ENCODE measurements around the gene WDR82.

WDR82 gene

GRCh38 chr3:52222319-52223221, 55.9 kb downstream of the WDR82 start:
- DNase-seq (ENCODE audit: extremely low read depth, low read depth) = no peak
- TF ChIP-seq, protein P1, sequence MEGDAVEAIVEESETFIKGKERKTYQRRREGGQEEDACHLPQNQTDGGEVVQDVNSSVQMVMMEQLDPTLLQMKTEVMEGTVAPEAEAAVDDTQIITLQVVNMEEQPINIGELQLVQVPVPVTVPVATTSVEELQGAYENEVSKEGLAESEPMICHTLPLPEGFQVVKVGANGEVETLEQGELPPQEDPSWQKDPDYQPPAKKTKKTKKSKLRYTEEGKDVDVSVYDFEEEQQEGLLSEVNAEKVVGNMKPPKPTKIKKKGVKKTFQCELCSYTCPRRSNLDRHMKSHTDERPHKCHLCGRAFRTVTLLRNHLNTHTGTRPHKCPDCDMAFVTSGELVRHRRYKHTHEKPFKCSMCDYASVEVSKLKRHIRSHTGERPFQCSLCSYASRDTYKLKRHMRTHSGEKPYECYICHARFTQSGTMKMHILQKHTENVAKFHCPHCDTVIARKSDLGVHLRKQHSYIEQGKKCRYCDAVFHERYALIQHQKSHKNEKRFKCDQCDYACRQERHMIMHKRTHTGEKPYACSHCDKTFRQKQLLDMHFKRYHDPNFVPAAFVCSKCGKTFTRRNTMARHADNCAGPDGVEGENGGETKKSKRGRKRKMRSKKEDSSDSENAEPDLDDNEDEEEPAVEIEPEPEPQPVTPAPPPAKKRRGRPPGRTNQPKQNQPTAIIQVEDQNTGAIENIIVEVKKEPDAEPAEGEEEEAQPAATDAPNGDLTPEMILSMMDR (IDR thresholded peaks at IDR 0.05; ENCODE audit: low read depth, low read length) = no peak

GRCh38 chr3:52221563-52222318, 56.7 kb downstream of the WDR82 start:
- no peak for DNase-seq (ENCODE audit: extremely low read depth, low read depth)
- TF ChIP-seq, protein P1 (IDR thresholded peaks at IDR 0.05; ENCODE audit: low read depth, low read length) = no peak

- TF ChIP-seq, protein P1 (IDR thresholded peaks at IDR 0.05; ENCODE audit: low read depth, low read length) = no peak
- DNase-seq (ENCODE audit: extremely low read depth, low read depth) = no peak
These were observed 57.3 kb downstream of the WDR82 start for GRCh38 chr3:52221141-52221562.

DNA sequence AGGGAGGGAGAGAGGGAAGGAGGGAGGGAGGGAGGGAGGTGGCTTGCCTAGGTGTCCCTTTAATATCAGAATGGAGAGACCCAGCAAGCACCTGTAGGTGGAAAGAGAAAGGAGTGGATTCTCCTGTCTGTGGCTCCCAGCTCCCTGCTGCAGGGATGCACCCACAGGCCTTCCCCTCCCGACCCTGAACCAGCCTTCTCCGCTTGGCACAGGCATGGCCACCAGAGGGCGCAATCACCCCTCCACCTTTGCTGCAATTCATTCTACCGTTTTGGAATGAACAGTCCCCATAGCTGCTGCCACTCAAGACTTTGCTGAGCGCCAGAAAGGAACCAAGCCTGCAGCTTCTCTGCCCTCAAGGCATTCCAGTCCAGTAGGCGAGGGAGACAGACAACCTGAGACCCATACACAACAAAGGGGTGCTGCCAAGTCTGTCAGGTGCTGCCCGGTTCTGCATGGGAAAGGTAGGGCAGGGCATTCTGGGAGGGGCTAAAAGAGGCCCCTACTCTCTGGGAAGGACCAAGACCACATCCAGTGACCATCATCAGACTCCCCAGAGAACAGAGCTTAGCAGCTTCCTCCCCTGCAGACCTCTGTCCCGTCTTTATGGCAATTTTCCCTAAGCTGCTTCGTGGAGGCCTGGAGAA, 57.9 kb downstream of the WDR82 start:
- TF ChIP-seq, protein P1 (IDR thresholded peaks at IDR 0.05; ENCODE audit: low read depth, low read length) = peak; percentile 96
- DNase-seq (ENCODE audit: extremely low read depth, low read depth) = no peak

- DNase-seq (ENCODE audit: extremely low read depth, low read depth) = no peak
- TF ChIP-seq, protein P1 (IDR thresholded peaks at IDR 0.05; ENCODE audit: low read depth, low read length) = no peak
These were observed 59.4 kb downstream of the WDR82 start for GRCh38 chr3:52218937-52219650.

- DNase-seq (ENCODE audit: extremely low read depth, low read depth) = no peak
These were observed 60.0 kb downstream of the WDR82 start for GRCh38 chr3:52218454-52218853.

More at GRCh38 chr3:52218454-52218853, 60.0 kb downstream of the WDR82 start:
- TF ChIP-seq, protein P1 (IDR thresholded peaks at IDR 0.05; ENCODE audit: low read depth, low read length) = no peak

All from AG09319 (cell line).